PC-3 (cell line): Measurements from ENCODE around the gene HOXC12.

Source experiments
- EZH2 ChIP-seq: fragments of 300-600 bp; sonication (generic); IDR thresholded peaks from one replicate; pipeline ENCODE4 v1.6.1; 2017; ENCODE audit warnings: antibody characterized with exemption, mild to moderate bottlenecking, low read length; ENCODE audit not compliant: unreplicated experiment
- EZH2phosphoT487 ChIP-seq: fragments of 300-600 bp; sonication (generic); IDR thresholded peaks from 2 replicates; pipeline ENCODE4 v1.6.1; 2018; ENCODE audit warnings: mild to moderate bottlenecking, antibody characterized with exemption, low read length, borderline replicate concordance
- TF ChIP-seq, protein P1 (sequence below): fragments of 300-600 bp; sonication (generic); conservative IDR thresholded peaks from 2 replicates; pipeline ENCODE4 v1.5.1; 2017; ENCODE audit warnings: antibody characterized with exemption, low read depth, mild to moderate bottlenecking, low read length

DNA sequence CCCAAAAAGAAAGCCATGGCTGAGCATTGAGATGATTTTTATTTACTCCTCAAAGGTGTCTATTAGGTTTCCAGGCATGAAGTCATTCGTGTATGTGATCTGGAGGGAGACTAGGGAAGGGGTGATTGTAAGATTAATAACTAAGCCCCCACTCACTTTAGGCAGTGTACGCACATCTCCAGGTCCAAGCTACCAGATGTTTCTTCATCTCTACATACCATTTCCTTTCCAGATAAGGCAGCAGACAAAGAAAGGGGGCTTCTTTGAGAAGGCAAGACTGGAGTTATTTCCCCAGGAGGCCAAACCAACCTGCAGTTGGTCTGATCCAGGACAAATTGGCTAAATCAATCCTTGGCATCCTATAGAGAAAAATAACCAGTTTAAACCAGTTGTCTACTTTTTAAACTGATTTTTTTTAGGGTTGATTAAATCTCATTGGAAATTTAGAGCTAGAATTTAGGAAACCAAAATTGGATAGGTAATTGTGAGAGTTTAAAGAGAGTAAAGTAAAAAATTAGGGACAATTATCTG, 12.2 kb upstream of the HOXC12 start:
- TF ChIP-seq, protein P1, sequence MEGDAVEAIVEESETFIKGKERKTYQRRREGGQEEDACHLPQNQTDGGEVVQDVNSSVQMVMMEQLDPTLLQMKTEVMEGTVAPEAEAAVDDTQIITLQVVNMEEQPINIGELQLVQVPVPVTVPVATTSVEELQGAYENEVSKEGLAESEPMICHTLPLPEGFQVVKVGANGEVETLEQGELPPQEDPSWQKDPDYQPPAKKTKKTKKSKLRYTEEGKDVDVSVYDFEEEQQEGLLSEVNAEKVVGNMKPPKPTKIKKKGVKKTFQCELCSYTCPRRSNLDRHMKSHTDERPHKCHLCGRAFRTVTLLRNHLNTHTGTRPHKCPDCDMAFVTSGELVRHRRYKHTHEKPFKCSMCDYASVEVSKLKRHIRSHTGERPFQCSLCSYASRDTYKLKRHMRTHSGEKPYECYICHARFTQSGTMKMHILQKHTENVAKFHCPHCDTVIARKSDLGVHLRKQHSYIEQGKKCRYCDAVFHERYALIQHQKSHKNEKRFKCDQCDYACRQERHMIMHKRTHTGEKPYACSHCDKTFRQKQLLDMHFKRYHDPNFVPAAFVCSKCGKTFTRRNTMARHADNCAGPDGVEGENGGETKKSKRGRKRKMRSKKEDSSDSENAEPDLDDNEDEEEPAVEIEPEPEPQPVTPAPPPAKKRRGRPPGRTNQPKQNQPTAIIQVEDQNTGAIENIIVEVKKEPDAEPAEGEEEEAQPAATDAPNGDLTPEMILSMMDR, result no peak
- TF ChIP-seq EZH2phosphoT487, result no peak
- TF ChIP-seq EZH2, result no peak
